Loucy (cell line): ENCODE results near the gene GID8.

Source experiments
- EZH2phosphoT487 ChIP-seq: fragments of 200-600 bp; IDR thresholded peaks from 2 replicates; pipeline ENCODE4 v1.6.1; 2018; ENCODE audit warnings: antibody characterized with exemption, mild to moderate bottlenecking, moderate library complexity, borderline replicate concordance
- TF ChIP-seq, protein P1 (sequence below): fragments of 200-600 bp; sonication (generic); conservative IDR thresholded peaks from 2 replicates; pipeline ENCODE4 v1.5.1; 2014; ENCODE audit warnings: mild to moderate bottlenecking, antibody characterized with exemption, low read length

GRCh38 chr20:62996596-62996982, 58.6 kb downstream of the GID8 start:
- TF ChIP-seq, protein P1, sequence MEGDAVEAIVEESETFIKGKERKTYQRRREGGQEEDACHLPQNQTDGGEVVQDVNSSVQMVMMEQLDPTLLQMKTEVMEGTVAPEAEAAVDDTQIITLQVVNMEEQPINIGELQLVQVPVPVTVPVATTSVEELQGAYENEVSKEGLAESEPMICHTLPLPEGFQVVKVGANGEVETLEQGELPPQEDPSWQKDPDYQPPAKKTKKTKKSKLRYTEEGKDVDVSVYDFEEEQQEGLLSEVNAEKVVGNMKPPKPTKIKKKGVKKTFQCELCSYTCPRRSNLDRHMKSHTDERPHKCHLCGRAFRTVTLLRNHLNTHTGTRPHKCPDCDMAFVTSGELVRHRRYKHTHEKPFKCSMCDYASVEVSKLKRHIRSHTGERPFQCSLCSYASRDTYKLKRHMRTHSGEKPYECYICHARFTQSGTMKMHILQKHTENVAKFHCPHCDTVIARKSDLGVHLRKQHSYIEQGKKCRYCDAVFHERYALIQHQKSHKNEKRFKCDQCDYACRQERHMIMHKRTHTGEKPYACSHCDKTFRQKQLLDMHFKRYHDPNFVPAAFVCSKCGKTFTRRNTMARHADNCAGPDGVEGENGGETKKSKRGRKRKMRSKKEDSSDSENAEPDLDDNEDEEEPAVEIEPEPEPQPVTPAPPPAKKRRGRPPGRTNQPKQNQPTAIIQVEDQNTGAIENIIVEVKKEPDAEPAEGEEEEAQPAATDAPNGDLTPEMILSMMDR: no peak
- no peak for TF ChIP-seq EZH2phosphoT487
